GM18519 (cell line): Measurements from ENCODE around the gene GALNT9.

Source experiments
- ATAC-seq: cut with Tn5 transposase; IDR thresholded peaks from one replicate; pipeline ENCODE4 v1.9.1; 2021; ENCODE audit warnings: mild to moderate bottlenecking, moderate library complexity; ENCODE audit not compliant: unreplicated experiment, low FRiP score

GALNT9 gene

DNA sequence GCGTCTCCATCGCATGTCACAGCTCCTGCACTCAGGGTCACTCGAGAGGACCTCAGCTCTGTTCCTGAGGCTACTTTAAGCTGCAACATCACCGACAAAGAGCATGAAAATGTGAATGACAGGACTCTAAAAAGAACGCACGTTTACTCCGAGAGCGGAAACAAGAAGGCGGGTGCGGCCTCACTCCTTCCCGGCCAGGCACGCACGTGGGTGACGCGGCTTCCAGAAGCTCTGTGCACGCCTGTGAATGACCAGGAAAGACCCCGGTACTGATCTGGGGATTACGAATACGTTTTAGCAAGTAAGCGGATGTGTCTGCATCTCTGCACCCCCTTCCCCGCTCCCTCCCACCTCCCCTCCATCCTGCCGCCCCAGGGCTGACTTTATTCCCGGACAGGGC, 15.2 kb upstream of the GALNT9 start:
- no peak for ATAC-seq

DNA sequence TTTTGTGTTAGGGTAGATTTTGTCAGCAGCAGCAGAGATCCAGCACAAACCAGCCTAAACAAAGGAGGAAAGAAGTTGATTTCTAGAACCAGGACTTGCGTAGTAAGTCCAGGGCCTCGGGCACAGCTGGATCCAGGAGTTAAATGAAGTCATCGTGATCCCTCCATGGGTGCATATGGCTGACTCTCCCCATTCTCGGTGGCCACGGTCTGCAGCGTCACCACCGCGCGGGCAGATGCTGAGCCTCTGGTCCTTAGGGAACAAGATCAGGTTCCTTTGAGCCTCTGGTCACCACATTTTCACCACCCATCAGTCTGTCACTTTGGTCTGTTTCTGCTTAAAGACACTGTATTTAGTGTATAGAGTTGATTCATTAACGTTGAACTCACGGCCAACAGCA, 14.8 kb upstream of the GALNT9 start:
- ATAC-seq, result no peak

DNA sequence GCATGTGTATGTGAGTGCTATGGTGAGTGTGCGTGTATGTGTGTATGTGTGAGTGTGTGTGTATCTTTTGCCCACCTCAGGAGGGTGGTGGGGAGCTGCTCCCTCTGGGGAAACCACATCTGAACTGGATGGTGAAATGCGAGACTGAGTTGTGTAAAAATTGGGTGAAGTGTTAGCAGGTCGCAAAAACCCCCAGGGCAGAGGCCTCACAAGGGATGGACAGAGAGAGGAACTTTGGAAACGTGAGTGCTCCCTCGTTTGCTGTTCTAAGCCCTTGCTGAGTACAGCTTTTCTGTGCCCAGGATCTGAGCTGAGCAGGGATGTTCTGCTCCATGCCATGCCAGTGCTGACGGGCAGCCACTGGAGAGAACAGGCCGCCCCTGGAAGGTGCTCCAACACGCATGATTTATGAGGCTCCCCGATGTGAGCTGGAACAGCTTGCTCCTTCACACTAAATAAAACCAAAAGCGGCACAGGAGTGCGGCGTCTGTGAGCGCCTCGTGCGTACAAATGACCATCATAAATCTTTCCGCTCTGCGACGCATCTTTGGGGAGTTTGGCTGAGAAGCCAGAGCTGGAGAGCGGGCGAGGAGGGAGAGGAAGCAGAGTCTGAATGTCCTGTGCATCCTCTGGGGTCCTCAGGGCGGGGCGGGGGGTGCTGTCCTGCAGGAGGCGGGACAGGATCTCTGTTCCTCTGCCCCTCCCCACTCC, 14.1 kb upstream of the GALNT9 start:
- ATAC-seq, result no peak

DNA sequence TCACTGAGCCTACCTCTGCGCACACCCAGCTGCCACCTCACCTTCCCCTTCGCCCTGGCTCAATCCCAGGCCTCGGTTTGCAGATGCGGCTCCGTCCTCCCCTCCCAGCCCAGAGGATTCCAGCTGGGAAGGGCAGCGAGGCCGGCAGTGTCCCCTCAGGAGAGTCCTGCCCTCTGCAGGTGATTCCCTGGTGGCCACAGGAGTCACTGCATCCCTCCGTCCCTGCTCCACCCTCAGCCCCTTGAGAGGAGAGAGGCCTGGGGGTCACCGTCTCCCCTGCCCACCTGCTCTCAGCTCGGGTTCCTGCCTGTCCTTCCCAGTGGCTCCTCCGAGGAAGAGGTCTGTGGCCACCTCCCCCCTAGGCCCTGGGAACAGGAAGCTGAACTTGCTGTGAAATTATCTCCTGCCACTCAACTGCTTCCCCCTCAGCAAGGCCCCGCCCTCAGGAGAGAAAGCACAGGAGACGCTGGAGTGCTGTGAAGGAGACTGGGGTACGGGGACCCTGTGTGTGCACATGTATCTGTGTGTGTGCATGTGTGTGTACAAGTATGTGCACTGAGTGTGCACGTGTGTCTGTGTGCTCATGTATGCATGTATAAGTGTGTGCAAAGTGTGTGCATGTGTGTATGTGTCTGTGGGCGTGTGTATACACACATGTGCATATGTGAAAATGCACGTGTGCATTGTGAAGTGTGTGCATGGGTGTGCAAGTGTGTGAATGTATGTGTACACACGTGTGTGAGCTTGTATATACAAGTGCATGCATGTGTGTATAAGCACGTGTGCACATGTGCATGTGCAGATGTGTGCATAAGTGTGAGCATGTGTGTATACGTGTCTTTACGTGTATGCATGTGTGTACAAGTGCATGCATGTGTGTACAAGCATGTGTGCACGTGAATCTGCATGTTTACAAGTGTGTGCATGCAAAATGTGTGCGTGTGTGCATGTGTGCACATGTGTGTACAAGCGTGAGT, 13.2 kb upstream of the GALNT9 start:
- ATAC-seq, result no peak

DNA sequence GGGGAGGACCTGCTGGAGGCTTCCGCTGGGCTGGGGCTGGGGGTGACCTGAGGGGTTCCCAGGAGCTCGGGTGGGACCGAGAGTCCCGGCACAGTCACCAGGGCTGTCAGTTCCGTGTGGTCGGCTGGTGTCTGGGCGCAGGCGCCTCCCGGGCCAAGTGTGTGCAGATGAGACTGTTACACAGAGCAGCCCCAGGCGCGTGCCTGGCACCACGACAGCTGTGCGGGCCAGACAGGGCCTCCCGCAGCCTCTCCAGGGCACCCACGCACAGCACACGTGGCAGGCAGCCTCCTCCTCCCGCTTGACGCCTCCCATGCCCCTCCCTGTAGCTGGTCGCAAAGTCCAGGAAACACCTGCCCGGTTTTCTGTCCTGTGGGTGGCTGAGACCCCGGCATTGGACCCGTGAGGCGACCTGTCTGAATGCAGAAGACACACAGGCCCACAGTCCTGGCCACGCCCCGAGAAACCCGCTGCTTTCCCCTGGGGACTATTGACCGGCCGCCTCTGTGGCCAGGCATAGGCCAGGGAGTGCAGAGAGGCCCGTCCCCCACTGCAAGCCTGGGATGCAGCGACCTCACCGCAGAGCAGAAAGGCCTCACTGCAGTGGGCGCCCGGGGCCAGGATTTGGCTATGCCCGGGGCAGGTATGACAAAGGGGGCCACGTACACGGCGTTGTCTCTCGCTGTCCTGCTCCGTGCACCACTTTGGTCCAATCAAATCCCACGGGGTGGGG, 12.1 kb upstream of the GALNT9 start:
- ATAC-seq, result no peak

DNA sequence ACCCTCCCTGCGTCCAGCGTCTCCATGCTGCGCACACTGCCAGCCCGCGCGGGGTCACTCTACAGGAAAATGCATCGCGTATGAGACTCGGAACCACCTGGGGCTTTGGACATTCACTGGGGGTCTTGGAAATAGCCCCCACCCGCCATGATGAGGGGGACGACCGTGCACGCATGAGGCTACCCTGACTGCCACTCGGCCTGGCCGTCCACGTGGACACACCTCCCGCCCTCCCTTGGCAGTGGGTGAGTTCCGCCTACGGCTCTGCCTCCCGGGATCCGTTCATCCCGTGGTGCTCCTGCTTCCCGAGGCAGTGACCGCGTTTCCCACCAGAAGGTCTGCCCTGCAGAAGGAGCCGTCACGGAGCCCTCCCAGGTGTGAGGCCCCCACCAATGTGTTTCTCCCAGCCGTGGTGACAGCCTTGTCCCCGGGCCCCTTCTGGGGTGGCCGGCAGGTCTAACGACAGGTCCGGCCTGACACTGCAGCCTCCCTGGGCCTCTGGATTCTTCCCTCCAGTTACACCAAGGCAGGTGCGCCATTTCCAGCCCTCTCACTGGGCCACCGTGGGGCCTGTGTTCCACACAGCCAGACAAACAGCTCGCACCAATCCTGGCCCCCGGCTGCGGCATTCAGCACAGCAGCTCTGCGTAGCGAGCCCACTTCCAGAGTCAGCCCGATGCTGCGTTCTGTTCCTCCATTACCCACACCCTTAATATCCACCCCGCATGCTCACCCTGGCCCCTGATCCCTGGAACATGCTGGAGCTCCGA, 11.1 kb upstream of the GALNT9 start:
- ATAC-seq, result no peak

DNA sequence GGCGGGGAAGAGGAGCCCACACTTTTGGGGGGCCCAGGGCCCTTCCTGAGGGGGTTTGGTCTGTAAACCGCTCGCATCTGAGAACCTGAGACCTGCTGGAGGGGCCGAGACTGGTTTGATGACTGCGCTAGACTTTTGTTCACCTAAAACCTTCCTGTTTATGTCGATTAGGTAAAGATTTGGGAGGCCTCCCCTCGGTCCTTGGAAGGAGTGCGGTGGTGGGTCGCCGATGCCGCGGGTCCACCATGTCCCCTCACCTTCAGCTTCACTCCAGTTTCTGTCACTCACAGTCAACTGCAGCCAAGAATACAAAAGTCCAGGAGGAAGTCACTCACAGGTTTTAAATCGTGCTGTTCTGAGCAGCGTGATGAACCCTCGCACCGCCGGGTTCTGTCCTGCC, 10.5 kb upstream of the GALNT9 start:
- ATAC-seq, result no peak

DNA sequence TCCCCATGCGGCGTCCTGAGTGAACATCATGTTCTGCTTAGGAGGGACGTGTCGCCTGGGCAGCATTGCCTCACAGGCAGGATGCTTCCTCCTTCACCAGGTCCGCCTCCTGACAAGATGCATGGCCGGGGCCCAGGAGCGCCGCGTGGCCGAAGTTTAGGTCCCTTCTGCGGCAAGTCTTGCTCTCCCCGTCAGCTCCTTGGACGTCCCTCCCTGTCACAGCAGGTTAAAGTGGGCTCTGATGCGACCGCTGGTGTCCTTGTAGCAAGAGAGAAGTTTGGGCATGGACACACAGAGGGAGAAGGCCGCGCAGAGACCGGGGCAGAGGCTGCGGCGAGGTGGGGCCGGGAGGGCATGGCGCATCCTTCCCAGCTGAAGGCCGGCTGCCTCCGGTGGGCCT, 9.4 kb upstream of the GALNT9 start:
- no peak for ATAC-seq

DNA sequence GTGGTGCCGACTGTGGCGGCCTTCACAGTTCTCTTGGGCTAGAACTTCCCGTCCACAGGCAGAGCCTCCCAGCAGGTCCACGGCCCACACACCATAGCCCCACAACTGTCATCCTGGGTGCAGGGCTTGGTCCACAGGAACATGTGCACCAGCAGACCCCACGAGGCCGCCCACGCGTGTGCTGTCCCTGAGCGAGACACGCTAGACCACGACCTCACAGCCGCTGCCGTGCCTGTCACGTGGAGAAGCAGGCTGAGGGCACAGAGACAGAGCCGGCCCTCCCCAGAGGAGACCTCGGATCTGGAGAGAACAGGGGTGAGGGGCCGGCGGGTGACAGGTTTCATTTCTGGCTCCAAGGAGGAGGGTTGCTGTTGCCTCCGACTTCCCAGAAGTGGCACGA, 8.9 kb upstream of the GALNT9 start:
- no peak for ATAC-seq

DNA sequence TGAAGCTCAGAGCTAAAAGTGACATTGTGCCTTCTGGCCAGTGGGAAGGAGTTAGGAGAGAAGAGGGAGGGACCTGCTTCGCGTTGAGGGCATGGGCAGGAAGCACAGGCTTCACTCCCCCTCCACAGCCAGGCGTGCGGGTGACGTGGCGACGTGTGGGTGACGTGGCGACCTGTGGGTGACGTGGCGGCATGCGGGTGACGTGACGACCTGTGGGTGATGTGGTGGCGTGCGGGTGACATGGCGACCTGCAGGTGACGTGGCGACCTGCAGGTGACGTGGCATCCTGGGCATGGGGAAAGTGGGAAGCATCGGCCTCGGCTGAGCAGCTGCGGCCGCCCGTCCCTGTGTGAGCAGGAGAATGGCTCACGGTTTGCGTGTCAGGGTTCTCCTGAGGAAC, 8.2 kb upstream of the GALNT9 start:
- no peak for ATAC-seq

DNA sequence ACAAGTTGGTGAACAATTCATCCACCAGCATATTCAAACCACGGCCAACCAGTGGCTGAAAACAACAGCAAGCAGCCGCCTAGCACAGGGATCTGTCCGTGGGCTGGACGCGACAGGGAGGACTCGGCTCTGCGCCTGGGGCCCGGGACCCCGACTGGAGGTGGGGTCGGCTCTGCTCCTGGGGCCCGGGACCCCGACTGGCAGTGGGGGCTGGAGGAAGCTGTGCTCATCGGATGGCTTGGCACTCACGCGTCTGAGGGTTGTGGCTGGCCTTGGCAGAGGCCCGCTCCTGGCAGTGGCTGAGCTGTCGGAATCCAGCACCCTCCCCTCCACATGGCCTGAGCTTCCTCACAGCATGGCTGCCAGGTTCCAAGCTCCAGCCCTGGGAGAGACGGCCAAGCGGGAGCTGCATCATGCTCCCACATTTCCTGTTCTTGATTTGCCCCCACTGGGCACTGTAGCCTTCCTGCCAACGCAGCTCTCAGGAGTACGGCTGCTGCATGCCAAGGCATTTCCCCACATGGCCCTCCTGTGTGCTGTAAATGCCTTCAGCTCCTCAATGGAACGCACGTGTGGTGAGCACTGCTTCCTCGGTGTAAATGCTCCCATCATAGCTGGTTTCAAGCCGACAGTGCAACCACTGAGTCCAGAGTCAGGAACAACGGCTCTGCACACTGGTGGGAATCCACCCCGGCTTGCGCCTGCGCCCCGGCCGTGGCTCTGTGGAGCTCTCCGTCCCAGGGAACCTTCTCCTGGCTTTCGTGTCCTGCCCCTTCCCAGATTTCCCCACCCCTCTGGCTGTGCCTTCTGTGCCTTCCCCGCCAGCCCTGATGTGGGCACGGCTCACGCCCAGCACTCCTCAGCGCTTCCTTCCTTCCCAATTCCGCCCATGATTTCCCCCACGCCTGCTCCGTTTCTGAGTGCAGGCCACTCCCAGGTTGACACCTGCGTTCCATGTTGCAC, 7.3 kb upstream of the GALNT9 start:
- no peak for ATAC-seq

DNA sequence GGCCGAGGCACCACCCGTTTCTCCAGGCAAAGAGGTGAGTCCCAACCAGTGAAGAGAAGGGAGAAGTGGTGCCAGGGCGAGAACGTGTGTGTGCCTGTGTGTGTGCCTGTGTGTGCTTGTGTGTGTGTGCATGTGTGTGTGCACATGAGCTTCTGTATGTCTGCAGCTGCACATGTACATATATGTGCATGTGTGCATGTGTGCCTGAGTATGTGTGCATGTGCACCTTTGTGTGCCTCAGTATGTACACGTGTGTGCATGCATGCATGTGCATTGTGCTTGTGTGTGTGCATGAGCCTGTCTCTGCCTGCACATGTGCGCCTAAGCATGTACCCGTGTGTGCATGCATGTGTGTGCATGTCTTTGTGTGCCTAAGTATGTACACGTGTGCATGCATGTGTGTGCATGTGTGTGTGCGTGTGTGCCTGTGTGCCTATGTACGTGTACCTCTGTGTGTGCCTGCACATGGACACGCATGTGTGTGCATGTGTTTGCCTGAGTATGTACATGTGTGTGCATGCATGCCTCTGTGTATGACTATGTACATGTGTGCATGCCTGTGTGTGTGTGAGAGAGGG, 5.9 kb upstream of the GALNT9 start:
- no peak for ATAC-seq

DNA sequence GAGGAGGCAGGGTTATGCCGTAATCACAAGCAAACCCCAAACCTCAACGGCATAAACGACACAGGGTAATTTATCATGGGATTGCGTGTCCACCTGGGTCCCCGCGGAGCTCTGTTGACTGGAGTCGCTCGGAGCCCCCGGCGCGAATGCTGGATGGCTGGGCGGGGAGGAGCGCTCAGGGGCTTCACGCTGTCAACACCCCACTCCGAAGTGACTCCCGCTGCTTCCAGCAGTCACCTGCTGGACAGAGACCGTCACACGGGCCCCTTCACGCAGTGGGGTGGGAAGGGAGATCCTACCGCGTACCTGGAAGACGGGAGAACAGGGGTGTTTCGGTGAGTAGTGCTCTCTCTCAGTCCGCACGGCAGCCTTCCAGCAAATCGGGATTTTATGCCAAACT, 4.4 kb upstream of the GALNT9 start:
- no peak for ATAC-seq

DNA sequence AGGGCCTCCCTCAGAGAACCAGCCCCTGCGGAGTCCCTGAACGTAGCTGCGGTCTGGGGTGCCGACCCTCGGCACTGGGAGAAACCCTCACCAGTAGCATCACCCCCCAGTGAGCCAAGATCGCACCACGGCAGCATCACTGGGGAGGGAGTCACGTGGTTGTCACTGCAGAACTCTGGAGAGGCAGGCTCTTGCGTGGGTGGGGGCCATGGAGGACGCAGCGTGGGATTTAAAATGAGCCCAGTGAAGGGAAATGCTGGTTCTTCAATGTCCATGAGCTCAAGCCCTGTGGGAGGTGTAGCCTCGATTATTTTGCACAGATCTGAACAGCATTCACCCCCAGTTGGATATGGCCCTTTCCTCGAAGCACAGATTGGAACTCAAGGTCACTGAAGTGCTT, 3.9 kb upstream of the GALNT9 start:
- ATAC-seq, result no peak

DNA sequence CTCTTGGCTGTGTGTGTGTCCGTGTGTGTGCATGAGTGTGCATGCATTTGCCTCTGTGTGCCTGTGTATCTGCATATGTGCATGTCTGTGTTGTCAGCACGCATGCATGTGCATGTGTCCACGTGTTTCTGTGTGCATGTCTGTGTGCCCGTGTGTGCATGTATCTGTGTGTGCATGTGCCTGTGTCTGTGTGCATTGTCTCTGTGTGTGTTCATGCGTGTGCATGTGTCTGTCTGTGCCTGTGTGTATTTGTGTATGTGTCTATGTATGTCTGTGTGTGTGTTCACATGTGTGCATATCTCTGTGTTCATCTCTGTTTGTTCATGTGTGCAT, 1.1 kb upstream of the GALNT9 start:
- ATAC-seq, result no peak

DNA sequence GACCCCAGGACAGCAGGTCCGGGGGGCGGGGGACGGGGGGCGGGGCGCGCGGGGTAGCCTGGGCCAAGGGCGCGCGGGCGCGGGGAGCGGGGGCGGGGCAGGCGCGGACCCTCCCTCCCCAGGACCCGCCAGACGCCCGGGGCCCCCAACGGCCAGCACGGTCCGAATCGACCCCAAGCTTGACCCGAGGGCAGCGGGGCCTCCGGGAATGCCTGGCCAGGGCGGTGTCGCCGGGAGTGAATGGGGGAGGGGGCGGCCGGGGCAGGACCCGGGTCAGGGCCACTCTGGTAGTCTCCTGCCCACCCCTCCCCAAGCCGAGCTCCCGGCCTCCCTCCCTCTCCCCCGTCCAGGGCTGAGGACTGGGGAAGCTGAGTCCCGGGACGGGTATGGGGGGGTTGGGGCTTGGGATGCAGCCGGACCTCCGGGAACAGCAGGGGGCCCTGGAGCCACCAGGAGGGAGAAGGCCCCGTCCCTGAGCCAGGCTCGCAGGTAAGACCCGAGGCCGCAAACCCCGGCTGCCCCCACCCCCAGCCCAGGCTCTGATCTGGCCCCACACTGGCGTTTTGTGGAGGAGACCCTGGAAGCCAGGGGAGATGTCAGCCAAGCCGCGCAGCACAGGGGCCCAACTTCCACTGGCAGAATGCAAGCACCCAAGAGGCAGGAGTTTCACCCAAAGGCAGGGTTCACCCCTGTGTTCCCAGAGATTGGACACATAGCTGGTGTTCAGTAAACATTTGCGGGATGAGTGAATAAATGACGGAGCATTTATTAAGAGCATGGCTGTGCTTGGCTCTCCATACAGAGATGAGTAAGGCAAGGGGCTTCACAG, 545 bp upstream of the GALNT9 start:
- no peak for ATAC-seq

DNA sequence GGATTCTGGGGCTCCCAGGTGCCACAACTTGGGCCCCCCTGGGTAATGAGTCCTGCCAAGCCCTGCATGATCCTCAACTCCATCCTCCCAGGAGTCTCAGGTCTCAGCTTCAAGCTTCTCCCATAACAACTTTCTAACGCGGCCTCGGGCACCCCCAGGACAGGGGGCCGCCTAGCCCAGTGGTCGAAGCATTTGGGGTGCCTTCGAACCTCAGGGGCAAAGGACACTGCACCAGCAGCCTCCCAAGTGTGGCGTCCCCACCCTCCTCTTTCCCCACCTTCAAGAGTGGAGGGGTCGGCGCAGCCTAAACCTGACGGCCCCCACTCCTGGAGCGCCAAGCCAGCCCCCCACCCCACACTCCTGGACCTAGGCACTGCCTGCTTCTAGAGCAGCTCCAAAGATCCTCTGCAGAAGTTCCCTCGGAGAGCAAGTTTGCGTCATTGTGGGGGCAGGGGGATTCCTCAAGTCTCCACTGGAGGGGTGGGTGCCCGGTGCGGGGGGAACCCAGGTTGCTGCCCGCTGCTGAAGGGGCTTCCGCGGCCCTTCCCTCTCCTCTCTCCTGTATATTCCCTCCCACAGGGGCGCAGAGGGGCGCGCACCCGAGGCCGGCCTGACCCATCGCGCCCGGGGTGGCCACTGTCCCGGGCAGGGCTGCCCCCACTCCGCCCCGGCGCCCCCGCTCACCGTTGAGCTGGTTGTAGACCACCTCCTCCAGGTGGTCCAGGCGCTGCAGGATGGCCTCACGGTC, 933 bp downstream of the GALNT9 start:
- no peak for ATAC-seq
